Measurements from ENCODE around the gene PTGFR. TPM values are rescaled to one million over a fixed set of nuclear protein-coding genes. Genes with fewer than 3 reads are reported as not detected.

PTGFR gene
- total and polyA plus RNA-seq, 7 donors = 0.23 to 3.0 (median 2.1) TPM

- intact Hi-C loops (cut with DNase I) = no loop called here
- H3K4me1 ChIP-seq = no peaks in the 10 kb centered on the region
- no peak for DNase-seq
Measured at GRCh38 chr1:78468521-78468920, 22.3 kb upstream of the PTGFR start.

GRCh38 chr1:78469576-78469975 is 21.2 kb upstream of the PTGFR start:
- intact Hi-C loops (cut with DNase I) = no loop called here

More at GRCh38 chr1:78468521-78468920, 22.3 kb upstream of the PTGFR start:
- Histone ChIP-seq H3K27me3 (no peaks in the 10 kb centered on the region), H3K36me3 (no peaks in the 10 kb centered on the region), H3K4me3 (no peak overlapping the region), H3K27ac (no peak overlapping the region), H3K9me3 (no peaks in the 10 kb centered on the region)
- no peak for TF ChIP-seq POLR2AphosphoS5 (IDR thresholded peaks at IDR 0.05)
- no peak for TF ChIP-seq POLR2A (IDR thresholded peaks at IDR 0.05)
- no peak for TF ChIP-seq EP300 (IDR thresholded peaks at IDR 0.05)
- 84 to 87% methylated on average over 1 of the region's 1 CpG for WGBS, 2 donors

GRCh38 chr1:78471890-78472620 is 18.7 kb upstream of the PTGFR start:
- WGBS, 2 donors = 78 to 82% methylated on average over 2 of the region's 2 CpGs
- H3K36me3 ChIP-seq = no peaks in the 10 kb centered on the region
- H3K9me3 ChIP-seq = no peaks in the 10 kb centered on the region
- H3K4me1 ChIP-seq = no peaks in the 10 kb centered on the region
- intact Hi-C loops (cut with DNase I) = no loop called here
- TF ChIP-seq CTCF (IDR thresholded peaks at IDR 0.05) = no peak
- no peak for TF ChIP-seq POLR2A (IDR thresholded peaks at IDR 0.05)
- TF ChIP-seq EP300 (IDR thresholded peaks at IDR 0.05) = no peak
- TF ChIP-seq POLR2AphosphoS5 (IDR thresholded peaks at IDR 0.05) = no peak
- no peak overlapping the region for H3K4me3 ChIP-seq
- no peaks in the 10 kb centered on the region for H3K27me3 ChIP-seq
- no peak for DNase-seq
- no peak overlapping the region for H3K27ac ChIP-seq

More at GRCh38 chr1:78469576-78469975, 21.2 kb upstream of the PTGFR start:
- H3K27me3 ChIP-seq = no peaks in the 10 kb centered on the region
- no peak overlapping the region for H3K27ac ChIP-seq
- TF ChIP-seq CTCF (IDR thresholded peaks at IDR 0.05) = no peak
- TF ChIP-seq POLR2AphosphoS5 (IDR thresholded peaks at IDR 0.05) = no peak
- no peak for TF ChIP-seq POLR2A (IDR thresholded peaks at IDR 0.05)
- TF ChIP-seq EP300 (IDR thresholded peaks at IDR 0.05) = no peak
- H3K4me3 ChIP-seq = no peak overlapping the region
- no peak for DNase-seq
- H3K9me3 ChIP-seq = no peaks in the 10 kb centered on the region
- WGBS, 2 donors = 76 to 77% methylated on average over 1 of the region's 1 CpG
- no peaks in the 10 kb centered on the region for H3K36me3 ChIP-seq
- no peaks in the 10 kb centered on the region for H3K4me1 ChIP-seq

GRCh38 chr1:78472851-78473496 is 17.8 kb upstream of the PTGFR start:
- DNase-seq = no peak
- no peaks in the 10 kb centered on the region for H3K9me3 ChIP-seq
- no peaks in the 10 kb centered on the region for H3K27me3 ChIP-seq
- H3K4me3 ChIP-seq = no peak overlapping the region
- H3K36me3 ChIP-seq = no peaks in the 10 kb centered on the region
- WGBS, 2 donors = 63 to 83% methylated on average over 2 of the region's 2 CpGs
- no peak overlapping the region for H3K27ac ChIP-seq
- intact Hi-C loops (cut with DNase I) = no loop called here
- H3K4me1 ChIP-seq = no peaks in the 10 kb centered on the region
- no peak for TF ChIP-seq CTCF (IDR thresholded peaks at IDR 0.05)
- TF ChIP-seq POLR2A (IDR thresholded peaks at IDR 0.05) = no peak
- no peak for TF ChIP-seq POLR2AphosphoS5 (IDR thresholded peaks at IDR 0.05)
- no peak for TF ChIP-seq EP300 (IDR thresholded peaks at IDR 0.05)

- no peak for TF ChIP-seq CTCF (IDR thresholded peaks at IDR 0.05)
- TF ChIP-seq POLR2AphosphoS5 (IDR thresholded peaks at IDR 0.05) = no peak
- no peak for TF ChIP-seq POLR2A (IDR thresholded peaks at IDR 0.05)
- TF ChIP-seq EP300 (IDR thresholded peaks at IDR 0.05) = no peak
- no peaks in the 10 kb centered on the region for H3K27me3 ChIP-seq
- no peak overlapping the region for H3K4me3 ChIP-seq
- no peaks in the 10 kb centered on the region for H3K36me3 ChIP-seq
- H3K27ac ChIP-seq = no peak overlapping the region
- DNase-seq = no peak
- intact Hi-C loops (cut with DNase I) = no loop called here
- H3K9me3 ChIP-seq = no peaks in the 10 kb centered on the region
- no peaks in the 10 kb centered on the region for H3K4me1 ChIP-seq
Measured at GRCh38 chr1:78474092-78474491, 16.7 kb upstream of the PTGFR start.
